HAP-1 (cell line): ENCODE measurements around the gene PTPRJ.
A peak's percentile ranks its signal among the peaks of the same experiment; 100 is the strongest.

Experiments used
- DNase-seq, 2 experiments: peaks; one replicate each; pipeline ENCODE4 v3.0.0-alpha.2; 2016 to 2020; ENCODE audit warnings: low spot score in 2 of 2
- H3K27me3 ChIP-seq: fragments of 250-450 bp; sonication (Bioruptor Pico); 2 replicates; pipeline ENCODE4 v1.5.1; 2020; ENCODE audit warnings: low read depth, mild to moderate bottlenecking, moderate library complexity
- H3K36me3 ChIP-seq: fragments of 250-450 bp; sonication (Bioruptor Pico); replicated peaks from 2 replicates; pipeline ENCODE4 v1.5.1; 2020; ENCODE audit warnings: mild to moderate bottlenecking
- H3K4me1 ChIP-seq: fragments of 250-450 bp; sonication (Bioruptor Pico); 2 replicates; pipeline ENCODE4 v1.5.1; 2020; ENCODE audit warnings: mild to moderate bottlenecking
- H3K4me3 ChIP-seq: fragments of 250-450 bp; sonication (Bioruptor Pico); 2 replicates; pipeline ENCODE4 v1.5.1; 2020; ENCODE audit warnings: mild to moderate bottlenecking, moderate library complexity
- H3K9me3 ChIP-seq: fragments of 250-450 bp; sonication (Bioruptor Pico); 2 replicates; pipeline ENCODE4 v1.5.1; 2020; ENCODE audit warnings: mild to moderate bottlenecking, moderate library complexity
- in situ Hi-C: fragments of 300-500 bp; cut with MboI; formaldehyde crosslinking; loops from 3 replicates; pipeline ENCODE4 v1.14.3; 2020; ENCODE audit warnings: low sequenced_read_pairs, inconsistent platforms, mixed read lengths

The PTPRJ gene

GRCh38 chr11:48052183-48053044 lies 72.1 kb downstream of the PTPRJ start:
- Histone ChIP-seq H3K4me1 (peaks cover 20% of the 10 kb centered on the region), H3K4me3 (no peak overlapping the region), H3K36me3 (no peaks in the 10 kb centered on the region), H3K9me3 (no peaks in the 10 kb centered on the region), H3K27me3 (no peaks in the 10 kb centered on the region)
- in situ Hi-C loops = no loop called here
- peak in 1 of 2 experiments; percentile 25 for DNase-seq

GRCh38 chr11:48054994-48055291 lies 74.6 kb downstream of the PTPRJ start:
- H3K4me1 ChIP-seq = peaks cover 20% of the 10 kb centered on the region
- no peaks in the 10 kb centered on the region for H3K36me3 ChIP-seq
- no peak for DNase-seq
- no peak overlapping the region for H3K4me3 ChIP-seq
- in situ Hi-C loops = no loop called here
- H3K9me3 ChIP-seq = no peaks in the 10 kb centered on the region
- H3K27me3 ChIP-seq = no peaks in the 10 kb centered on the region

GRCh38 chr11:48055292-48056132 lies 75.2 kb downstream of the PTPRJ start:
- DNase-seq = peak; percentile 54 to 82
- Histone ChIP-seq H3K9me3 (no peaks in the 10 kb centered on the region), H3K36me3 (no peaks in the 10 kb centered on the region)

GRCh38 chr11:48056325-48057183 lies 76.2 kb downstream of the PTPRJ start:
- Histone ChIP-seq H3K9me3 (no peaks in the 10 kb centered on the region), H3K36me3 (no peaks in the 10 kb centered on the region), H3K27me3 (no peaks in the 10 kb centered on the region), H3K4me1 (peaks cover 20% of the 10 kb centered on the region), H3K4me3 (no peak overlapping the region)
- no peak for DNase-seq
- in situ Hi-C loops = no loop called here

More at GRCh38 chr11:48055292-48056132, 75.2 kb downstream of the PTPRJ start:
- Histone ChIP-seq H3K4me1 (peaks cover 20% of the 10 kb centered on the region), H3K27me3 (no peaks in the 10 kb centered on the region), H3K4me3 (no peak overlapping the region)
- in situ Hi-C loops = no loop called here

GRCh38 chr11:48058064-48058463 lies 77.7 kb downstream of the PTPRJ start:
- H3K4me3 ChIP-seq = no peak overlapping the region
- DNase-seq = no peak
- H3K9me3 ChIP-seq = no peaks in the 10 kb centered on the region
- peaks cover 20% of the 10 kb centered on the region for H3K4me1 ChIP-seq
- H3K36me3 ChIP-seq = no peaks in the 10 kb centered on the region
- no peaks in the 10 kb centered on the region for H3K27me3 ChIP-seq
- in situ Hi-C loops = no loop called here

- no peak overlapping the region for H3K4me3 ChIP-seq
- no peaks in the 10 kb centered on the region for H3K27me3 ChIP-seq
- H3K4me1 ChIP-seq = peaks cover 20% of the 10 kb centered on the region
- no peaks in the 10 kb centered on the region for H3K9me3 ChIP-seq
- in situ Hi-C loops = no loop called here
- DNase-seq = no peak
- no peaks in the 10 kb centered on the region for H3K36me3 ChIP-seq
These were observed 78.4 kb downstream of the PTPRJ start for GRCh38 chr11:48058788-48059187.

GRCh38 chr11:48062649-48063048 lies 82.3 kb downstream of the PTPRJ start:
- peaks cover 14% of the 10 kb centered on the region for H3K4me1 ChIP-seq
- DNase-seq = no peak
- in situ Hi-C loops = no loop called here

GRCh38 chr11:48063424-48063978 lies 83.1 kb downstream of the PTPRJ start:
- Histone ChIP-seq H3K27me3 (no peaks in the 10 kb centered on the region), H3K4me3 (no peak overlapping the region), H3K4me1 (peaks cover 14% of the 10 kb centered on the region), H3K9me3 (no peaks in the 10 kb centered on the region), H3K36me3 (no peaks in the 10 kb centered on the region)
- in situ Hi-C loops = no loop called here
- no peak for DNase-seq

More at GRCh38 chr11:48062649-48063048, 82.3 kb downstream of the PTPRJ start:
- Histone ChIP-seq H3K27me3 (no peaks in the 10 kb centered on the region), H3K9me3 (no peaks in the 10 kb centered on the region), H3K36me3 (no peaks in the 10 kb centered on the region), H3K4me3 (no peak overlapping the region)

GRCh38 chr11:48064306-48064705 lies 83.9 kb downstream of the PTPRJ start:
- in situ Hi-C loops = no loop called here
- H3K36me3 ChIP-seq = no peaks in the 10 kb centered on the region
- H3K27me3 ChIP-seq = no peaks in the 10 kb centered on the region
- no peak overlapping the region for H3K4me3 ChIP-seq
- H3K4me1 ChIP-seq = peaks cover 14% of the 10 kb centered on the region
- DNase-seq = no peak
- H3K9me3 ChIP-seq = no peaks in the 10 kb centered on the region

GRCh38 chr11:48066881-48067800 lies 86.8 kb downstream of the PTPRJ start:
- Histone ChIP-seq H3K36me3 (no peaks in the 10 kb centered on the region; the same call in 1 of the 2 replicates), H3K4me3 (no peak overlapping the region), H3K9me3 (no peaks in the 10 kb centered on the region), H3K4me1 (peaks cover 14% of the 10 kb centered on the region), H3K27me3 (no peaks in the 10 kb centered on the region)
- DNase-seq = peak; percentile 54 to 67
- in situ Hi-C loops = no loop called here

- H3K4me3 ChIP-seq = no peak overlapping the region
- DNase-seq = no peak
- no peaks in the 10 kb centered on the region for H3K27me3 ChIP-seq
- H3K9me3 ChIP-seq = no peaks in the 10 kb centered on the region
- H3K4me1 ChIP-seq = no peaks in the 10 kb centered on the region
- in situ Hi-C loops = no loop called here
- H3K36me3 ChIP-seq = no peaks in the 10 kb centered on the region; the same call in 1 of the 2 replicates
These were observed 92.9 kb downstream of the PTPRJ start for GRCh38 chr11:48073031-48073861.
